ENCODE data around the gene DTD1.

The DTD1 gene

GRCh38 chr20:18578581-18578980, 9.3 kb upstream of the DTD1 start:
- in situ Hi-C loops (cut with MboI; ENCODE audit: low pct_unique_long_range_greater_than_20kb, low sequenced_read_pairs, unreplicated experiment), result no loop called here
- DNase-seq (ENCODE audit: low spot score), result no peak
- TF ChIP-seq CTCF (IDR thresholded peaks at IDR 0.05; ENCODE audit: extremely low read depth, insufficient read depth, missing control alignments), result no peak

- no peak for TF ChIP-seq CTCF (IDR thresholded peaks at IDR 0.05; ENCODE audit: extremely low read depth, insufficient read depth, missing control alignments)
- in situ Hi-C loops (cut with MboI; ENCODE audit: low pct_unique_long_range_greater_than_20kb, low sequenced_read_pairs, unreplicated experiment), result no loop called here
- no peak for DNase-seq (ENCODE audit: low spot score)
Observed at GRCh38 chr20:18580012-18580411, 7.8 kb upstream of the DTD1 start.

GRCh38 chr20:18585134-18585533, 2.7 kb upstream of the DTD1 start:
- TF ChIP-seq CTCF (IDR thresholded peaks at IDR 0.05; ENCODE audit: extremely low read depth, insufficient read depth, missing control alignments), result no peak
- in situ Hi-C loops (cut with MboI; ENCODE audit: low pct_unique_long_range_greater_than_20kb, low sequenced_read_pairs, unreplicated experiment), result no loop called here
- DNase-seq (ENCODE audit: low spot score), result no peak

GRCh38 chr20:18588574-18588933, 700 bp downstream of the DTD1 start:
- no peak for DNase-seq (ENCODE audit: low spot score)
- in situ Hi-C loops (cut with MboI; ENCODE audit: low pct_unique_long_range_greater_than_20kb, low sequenced_read_pairs, unreplicated experiment), result no loop called here
- TF ChIP-seq CTCF (IDR thresholded peaks at IDR 0.05; ENCODE audit: extremely low read depth, insufficient read depth, missing control alignments), result no peak

- DNase-seq (ENCODE audit: low spot score), result no peak
- TF ChIP-seq CTCF (IDR thresholded peaks at IDR 0.05; ENCODE audit: extremely low read depth, insufficient read depth, missing control alignments), result no peak
- in situ Hi-C loops (cut with MboI; ENCODE audit: low pct_unique_long_range_greater_than_20kb, low sequenced_read_pairs, unreplicated experiment), result no loop called here
Observed at GRCh38 chr20:18589941-18590674, 2.3 kb downstream of the DTD1 start.

GRCh38 chr20:18596270-18596669, 8.4 kb downstream of the DTD1 start:
- no peak for DNase-seq (ENCODE audit: low spot score)
- in situ Hi-C loops (cut with MboI; ENCODE audit: low pct_unique_long_range_greater_than_20kb, low sequenced_read_pairs, unreplicated experiment), result no loop called here
- TF ChIP-seq CTCF (IDR thresholded peaks at IDR 0.05; ENCODE audit: extremely low read depth, insufficient read depth, missing control alignments), result no peak
